Ovary (tissue), 3 donors: ENCODE results near the gene ECE2.

Experiments
- CTCF ChIP-seq, 3 donors: fragments of 450-650 bp in 2 of 3; fragments of 200-600 bp in 1 of 3; IDR thresholded peaks; one replicate each; pipeline versions ENCODE4 v1.5.1 to v1.8.0; 2016 to 2022; ENCODE audit warnings: antibody characterized with exemption in 3 of 3, mild to moderate bottlenecking in 1 of 3
- EP300 ChIP-seq: sonication (generic); formaldehyde crosslinking; IDR thresholded peaks from one replicate; pipeline ENCODE4 v1.6.1; 2017; ENCODE audit warnings: antibody characterized with exemption
- POLR2A ChIP-seq: fragments of 450-650 bp; IDR thresholded peaks from one replicate; pipeline ENCODE4 v1.6.1; 2017; ENCODE audit warnings: antibody characterized with exemption, mild to moderate bottlenecking, moderate library complexity
- donor health status: DM: no; HTN: no; CAD: no.

GRCh38 chr3:184234224-184234623, 41.6 kb upstream of the ECE2 start:
- TF ChIP-seq EP300 (no peak), CTCF (IDR thresholded peaks at IDR 0.05) (no peak), POLR2A (no peak)
